Skeletal muscle cell (primary cell): ENCODE measurements around the gene CCL20.

ENCODE experiments used
- DNase-seq: peaks from one replicate; pipeline ENCODE4 v3.0.0-alpha.2; 2010; ENCODE audit warnings: low read depth
- H3K4me3 ChIP-seq: 2 replicates; pipeline ENCODE4 v1.5.1; 2011; ENCODE audit warnings: low read depth, mild to moderate bottlenecking, control low read depth, low read length, moderate library complexity

Gene CCL20

GRCh38 chr2:227864161-227864756 lies 50.6 kb downstream of the CCL20 start:
- peak; percentile 59 for DNase-seq
- H3K4me3 ChIP-seq = no peak overlapping the region

- DNase-seq = no peak
- no peak overlapping the region for H3K4me3 ChIP-seq
Observed at GRCh38 chr2:227865291-227865690, 51.6 kb downstream of the CCL20 start.
